Neural progenitor cell (in vitro differentiated cells): ENCODE measurements around the gene CD99. TPM values are rescaled to one million over a fixed set of nuclear protein-coding genes. Genes with fewer than 3 reads are reported as not detected.

Source experiments
- DNase-seq: peaks from one replicate; pipeline ENCODE4 v3.0.0-alpha.2; 2016; ENCODE audit warnings: low spot score
- H2AFZ ChIP-seq: fragments of 200-600 bp; sonication (generic); replicated peaks from 2 replicates; pipeline ENCODE4 v1.6.1; 2016; ENCODE audit warnings: antibody characterized with exemption
- H3F3A ChIP-seq: fragments of 200-600 bp; sonication (generic); 2 replicates; pipeline ENCODE4 v1.6.1; 2016; ENCODE audit warnings: antibody characterized with exemption, low read depth
- H3K27ac ChIP-seq: fragments of 200-600 bp; sonication (generic); 2 replicates; pipeline ENCODE4 v1.5.1; 2016; ENCODE audit warnings: mild to moderate bottlenecking
- H3K27me3 ChIP-seq: fragments of 200-600 bp; sonication (generic); 2 replicates; pipeline ENCODE4 v1.6.1; 2016; ENCODE audit warnings: mild to moderate bottlenecking, moderate library complexity
- H3K36me3 ChIP-seq: fragments of 200-600 bp; sonication (generic); 2 replicates; pipeline ENCODE4 v1.5.1; 2016
- H3K4me1 ChIP-seq: fragments of 200-600 bp; sonication (generic); 2 replicates; pipeline ENCODE4 v1.6.1; 2016; ENCODE audit warnings: mixed run types
- H3K4me2 ChIP-seq: fragments of 200-600 bp; sonication (generic); 2 replicates; pipeline ENCODE4 v1.6.1; 2016
- H3K4me3 ChIP-seq: fragments of 200-600 bp; sonication (generic); 2 replicates; pipeline ENCODE4 v1.5.1; 2016
- H3K79me2 ChIP-seq: fragments of 200-600 bp; sonication (generic); 2 replicates; pipeline ENCODE4 v1.6.1; 2016; ENCODE audit warnings: low read depth
- H3K9ac ChIP-seq: fragments of 200-600 bp; sonication (generic); 2 replicates; pipeline ENCODE4 v1.6.1; 2016
- H3K9me3 ChIP-seq: fragments of 200-600 bp; sonication (generic); 2 replicates; pipeline ENCODE4 v1.5.1; 2016; ENCODE audit warnings: low read depth
- H4K20me1 ChIP-seq: fragments of 200-600 bp; sonication (generic); 2 replicates; pipeline ENCODE4 v1.6.1; 2016; ENCODE audit warnings: low read depth
- H3K27ac Mint-ChIP-seq: 3 replicates; pipeline ENCODE4 v1.8.0; 2021; ENCODE audit warnings: mixed read lengths
- H3K27me3 Mint-ChIP-seq: 2 replicates; pipeline ENCODE4 v1.8.0; 2022; ENCODE audit warnings: low read depth, mild to moderate bottlenecking, inconsistent platforms, moderate library complexity, mixed read lengths; ENCODE audit not compliant: insufficient read depth
- H3K36me3 Mint-ChIP-seq: 3 replicates; pipeline ENCODE4 v1.8.0; 2021; ENCODE audit warnings: mixed read lengths
- H3K4me1 Mint-ChIP-seq: 3 replicates; pipeline ENCODE4 v1.8.0; 2021; ENCODE audit warnings: mixed read lengths
- H3K4me3 Mint-ChIP-seq: 3 replicates; pipeline ENCODE4 v1.8.0; 2021; ENCODE audit warnings: mild to moderate bottlenecking, moderate library complexity, mixed read lengths
- H3K9me3 Mint-ChIP-seq: 3 replicates; pipeline ENCODE4 v1.8.0; 2020; ENCODE audit warnings: mixed read lengths
- CTCF ChIP-seq: fragments of 200-600 bp; sonication (generic); IDR thresholded peaks from 2 replicates; pipeline ENCODE4 v1.5.1; 2017; ENCODE audit warnings: antibody characterized with exemption, mild to moderate bottlenecking
- EZH2 ChIP-seq: fragments of 200-600 bp; sonication (generic); IDR thresholded peaks from 2 replicates; pipeline ENCODE4 v1.6.1; 2017; ENCODE audit warnings: antibody characterized with exemption, mild to moderate bottlenecking, moderate library complexity
- EZH2phosphoT487 ChIP-seq: fragments of 200-600 bp; sonication (generic); IDR thresholded peaks from 2 replicates; pipeline ENCODE4 v1.6.1; 2017; ENCODE audit warnings: antibody characterized with exemption
- total RNA-seq: library from RNA; depleted of rRNA; stranded (reverse); fragments of >200 nt; gene quantifications from 2 replicates; pipeline ENCODE4 v1.2.3, GENCODE V29; 2015; ENCODE audit warnings: low replicate concordance

Gene CD99
- total RNA-seq, 1 donor from 2014 or later, result 81.8 TPM

GRCh38 chrX:2785538-2785937, 94.4 kb downstream of the CD99 start:
- Histone ChIP-seq H3K4me1 (peaks cover 23% of the 10 kb centered on the region), H3K4me2 (no peak overlapping the region)
- peak overlapping the region; percentile 33 for H3K27ac Mint-ChIP-seq

GRCh38 chrX:2788980-2789379, 97.9 kb downstream of the CD99 start:
- H3K27me3 Mint-ChIP-seq, result peaks cover 5% of the 10 kb centered on the region
- H3K9me3 Mint-ChIP-seq, result no peaks in the 10 kb centered on the region
- no peaks in the 10 kb centered on the region for H3K79me2 ChIP-seq

More at GRCh38 chrX:2785538-2785937, 94.4 kb downstream of the CD99 start:
- Mint-ChIP-seq H3K36me3 (no peaks in the 10 kb centered on the region), H3K27me3 (peaks cover 8% of the 10 kb centered on the region), H3K4me3 (no peak overlapping the region), H3K4me1 (peaks cover 26% of the 10 kb centered on the region), H3K9me3 (no peaks in the 10 kb centered on the region)
- no peaks in the 10 kb centered on the region for H3K9me3 ChIP-seq
- no peak overlapping the region for H3K27ac ChIP-seq
- H4K20me1 ChIP-seq, result no peaks in the 10 kb centered on the region
- no peaks in the 10 kb centered on the region for H3K79me2 ChIP-seq
- H2AFZ ChIP-seq, result no peak overlapping the region
- H3K4me3 ChIP-seq, result no peak overlapping the region
- no peaks in the 10 kb centered on the region for H3K27me3 ChIP-seq
- TF ChIP-seq EZH2 (no peak), CTCF (no peak), EZH2phosphoT487 (no peak)
- no peak for DNase-seq
- peaks cover 11% of the 10 kb centered on the region for H3F3A ChIP-seq
- H3K36me3 ChIP-seq, result no peaks in the 10 kb centered on the region
- H3K9ac ChIP-seq, result no peak overlapping the region

GRCh38 chrX:2789569-2789968, 98.5 kb downstream of the CD99 start:
- no peak for TF ChIP-seq EZH2
- no peak for TF ChIP-seq CTCF
- no peak for TF ChIP-seq EZH2phosphoT487
- Histone ChIP-seq H3K27me3 (no peaks in the 10 kb centered on the region), H3K4me2 (no peak overlapping the region), H3K79me2 (no peaks in the 10 kb centered on the region), H3K9me3 (no peaks in the 10 kb centered on the region), H3K4me1 (peaks cover 5% of the 10 kb centered on the region), H3F3A (peaks cover 4% of the 10 kb centered on the region), H3K36me3 (no peaks in the 10 kb centered on the region), H4K20me1 (no peaks in the 10 kb centered on the region), H3K4me3 (no peak overlapping the region), H3K27ac (no peak overlapping the region), H3K9ac (no peak overlapping the region), H2AFZ (no peak overlapping the region)
- no peak overlapping the region for H3K27ac Mint-ChIP-seq
- peaks cover 5% of the 10 kb centered on the region for H3K27me3 Mint-ChIP-seq
- peaks cover 5% of the 10 kb centered on the region for H3K4me1 Mint-ChIP-seq
- H3K36me3 Mint-ChIP-seq, result no peaks in the 10 kb centered on the region
- H3K4me3 Mint-ChIP-seq, result no peak overlapping the region
- no peaks in the 10 kb centered on the region for H3K9me3 Mint-ChIP-seq
- DNase-seq, result no peak

More at GRCh38 chrX:2788980-2789379, 97.9 kb downstream of the CD99 start:
- Histone ChIP-seq H3K27me3 (no peaks in the 10 kb centered on the region), H3K27ac (no peak overlapping the region), H4K20me1 (no peaks in the 10 kb centered on the region), H3K9ac (no peak overlapping the region), H2AFZ (no peak overlapping the region), H3K4me3 (no peak overlapping the region), H3K4me2 (no peak overlapping the region), H3K4me1 (peaks cover 5% of the 10 kb centered on the region), H3F3A (peaks cover 4% of the 10 kb centered on the region), H3K9me3 (no peaks in the 10 kb centered on the region), H3K36me3 (no peaks in the 10 kb centered on the region)
- no peaks in the 10 kb centered on the region for H3K36me3 Mint-ChIP-seq
- no peak overlapping the region for H3K4me3 Mint-ChIP-seq
- H3K27ac Mint-ChIP-seq, result no peak overlapping the region
- DNase-seq, result no peak
- TF ChIP-seq EZH2phosphoT487, result no peak
- no peak for TF ChIP-seq CTCF
- no peak for TF ChIP-seq EZH2
- peaks cover 5% of the 10 kb centered on the region for H3K4me1 Mint-ChIP-seq

Other genes starting within 250 kb of the CD99 start
- gene DHRSX, start 190.3 kb upstream of the CD99 start, total RNA-seq, result 25.6 and 31.8 TPM in 2 replicates
- gene ZBED1, start 190.3 kb upstream of the CD99 start, total RNA-seq, result 36.9 and 37.0 TPM in 2 replicates
- gene XG, start 60.7 kb downstream of the CD99 start, total RNA-seq, result not detected in 2 replicates
- 44.4 and 65.6 TPM in 2 replicates for gene GYG2, start 137.6 kb downstream of the CD99 start, total RNA-seq
- gene ARSD, start 238.0 kb downstream of the CD99 start, total RNA-seq, result 4.3 and 6.2 TPM in 2 replicates